Liver (tissue), 9 donors: ENCODE measurements around the gene EDA2R. TPM values are rescaled to one million over a fixed set of nuclear protein-coding genes. Genes with fewer than 3 reads are reported as not detected.

Experiments
- DNase-seq: peaks from one replicate; pipeline ENCODE4 v3.0.0-alpha.2; 2017; ENCODE audit warnings: low spot score
- H3K27ac ChIP-seq, 2 donors: one replicate each; pipeline ENCODE4 v1.7.0; 2013; ENCODE audit warnings: inconsistent platforms in 2 of 2, low read length in 2 of 2, control low read depth in 1 of 2, low read depth in 1 of 2, mild to moderate bottlenecking in 1 of 2
- H3K27me3 ChIP-seq, 4 donors: one replicate each; pipeline versions ENCODE4 v1.6.1 to v1.7.0; 2013; ENCODE audit warnings: low read length in 3 of 4, inconsistent platforms in 1 of 4, mild to moderate bottlenecking in 1 of 4, moderate library complexity in 1 of 4; ENCODE audit not compliant: control insufficient read depth in 4 of 4, insufficient read depth in 4 of 4
- H3K36me3 ChIP-seq, 4 donors: one replicate each; pipeline versions ENCODE4 v1.6.1 to v1.7.0; 2013; ENCODE audit warnings: low read length in 3 of 4, mild to moderate bottlenecking in 3 of 4, low read depth in 1 of 4, moderate library complexity in 1 of 4; ENCODE audit not compliant: control insufficient read depth in 4 of 4, insufficient read depth in 3 of 4
- H3K4me1 ChIP-seq, 4 donors: one replicate each; pipeline versions ENCODE4 v1.6.1 to v1.7.0; 2013; ENCODE audit warnings: low read length in 3 of 4, mild to moderate bottlenecking in 3 of 4, moderate library complexity in 1 of 4; ENCODE audit not compliant: control insufficient read depth in 4 of 4, insufficient read depth in 4 of 4
- H3K4me3 ChIP-seq, 3 donors: one replicate each; pipeline versions ENCODE4 v1.6.1 to v1.7.0; 2013; ENCODE audit warnings: low read length in 3 of 3, control low read depth in 1 of 3, low read depth in 1 of 3, mild to moderate bottlenecking in 1 of 3
- H3K9ac ChIP-seq, 2 donors: one replicate each; pipeline ENCODE4 v1.7.0; 2013; ENCODE audit warnings: low read length in 2 of 2, mild to moderate bottlenecking in 2 of 2, moderate library complexity in 2 of 2, control low read depth in 1 of 2, low read depth in 1 of 2
- H3K9me3 ChIP-seq, 4 donors: one replicate each; pipeline versions ENCODE4 v1.6.1 to v1.7.0; 2013; ENCODE audit warnings: low read length in 3 of 4; ENCODE audit not compliant: control insufficient read depth in 4 of 4
- EGR1 ChIP-seq, 2 donors: IDR thresholded peaks; 2 replicates each; pipeline ENCODE4 v1.6.1; 2016 to 2018; ENCODE audit warnings: antibody characterized with exemption in 2 of 2, low read depth in 2 of 2
- FOXA1 ChIP-seq: IDR thresholded peaks from 2 replicates; pipeline ENCODE4 v1.6.1; 2016; ENCODE audit warnings: antibody characterized with exemption
- GABPA ChIP-seq, 2 donors: IDR thresholded peaks in 1 of 2; conservative IDR thresholded peaks in 1 of 2; 2 replicates each; pipeline ENCODE4 v1.6.1; 2016; ENCODE audit warnings: antibody characterized with exemption in 2 of 2, mild to moderate bottlenecking in 1 of 2, moderate library complexity in 1 of 2
- HNF4A ChIP-seq, 2 donors: conservative IDR thresholded peaks; 2 replicates each; pipeline ENCODE4 v1.6.1; 2016; ENCODE audit warnings: antibody characterized with exemption in 2 of 2, mild to moderate bottlenecking in 2 of 2
- HNF4G ChIP-seq: IDR thresholded peaks from 2 replicates; pipeline ENCODE4 v1.6.1; 2016; ENCODE audit warnings: antibody characterized with exemption
- NR2F2 ChIP-seq: IDR thresholded peaks from 2 replicates; pipeline ENCODE4 v1.6.1; 2016; ENCODE audit warnings: antibody characterized with exemption
- RAD21 ChIP-seq, 2 donors: IDR thresholded peaks; 2 replicates each; pipeline ENCODE4 v1.6.1; 2016; ENCODE audit warnings: antibody characterized with exemption in 2 of 2, mild to moderate bottlenecking in 2 of 2
- RXRA ChIP-seq, 2 donors: IDR thresholded peaks; 2 replicates each; pipeline ENCODE4 v1.6.1; 2017 to 2018; ENCODE audit warnings: antibody characterized with exemption in 2 of 2, mild to moderate bottlenecking in 1 of 2
- SP1 ChIP-seq: IDR thresholded peaks from 2 replicates; pipeline ENCODE4 v1.6.1; 2018; ENCODE audit warnings: antibody characterized with exemption, mild to moderate bottlenecking
- TAF1 ChIP-seq: conservative IDR thresholded peaks from 2 replicates; pipeline ENCODE4 v1.6.1; 2016; ENCODE audit warnings: antibody characterized with exemption, mild to moderate bottlenecking
- YY1 ChIP-seq: IDR thresholded peaks from 2 replicates; pipeline ENCODE4 v1.6.1; 2016; ENCODE audit warnings: antibody characterized with exemption, mild to moderate bottlenecking
- WGBS: extraction: QIAGEN DNeasy Blood & Tissue Kit; methylation state at CpG from one replicate; pipeline ENCODE4 v1.1.7; 2013; 5-methylcytosine and 5-hydroxymethylcytosine counted together
- polyA plus RNA-seq, 2 donors: library from polyadenylated mRNA; stranded (reverse) in 1 of 2; unstranded in 1 of 2; fragments of 200-250 nt in 1 of 2; fragments of >200 nt in 1 of 2; fragmentation: Nextera tagmentation in 1 of 2; extraction: Ambion mirVana in 1 of 2; gene quantifications; one replicate each; pipeline versions ENCODE4 v1.2.1 to v1.2.3, GENCODE V29; 2013 to 2015
- total RNA-seq, 2 donors: library from RNA; depleted of rRNA; stranded (reverse); fragments of >200 nt; gene quantifications; one replicate each; pipeline ENCODE4 v1.2.3, GENCODE V29; 2014
- TF ChIP-seq, protein P1 (sequence below): IDR thresholded peaks from 2 replicates; pipeline ENCODE4 v1.6.1; 2016; ENCODE audit warnings: antibody characterized with exemption
- TF ChIP-seq, protein P2 (sequence below): IDR thresholded peaks from 2 replicates; pipeline ENCODE4 v1.6.1; 2016; ENCODE audit warnings: antibody characterized with exemption
- TF ChIP-seq, protein P3 (sequence below): IDR thresholded peaks from 2 replicates; pipeline ENCODE4 v1.6.1; 2016; ENCODE audit warnings: antibody characterized with exemption
- TF ChIP-seq, protein P4 (sequence below): IDR thresholded peaks from 2 replicates; pipeline ENCODE4 v1.6.1; 2016; ENCODE audit warnings: antibody characterized with exemption, mild to moderate bottlenecking
- TF ChIP-seq, protein P5 (sequence below): fragments of 150-350 bp; IDR thresholded peaks from 2 replicates; pipeline ENCODE4 v1.5.1; 2017; ENCODE audit warnings: improper control_type of control experiment, low read depth, low read length; ENCODE audit not compliant: missing input control
- donor health status: healthy.
- donor health status: healthy.
- donor health status: healthy.
- donor health status: healthy.
- donor health status: healthy.

EDA2R gene
- total and polyA plus RNA-seq, 4 donors, result 0.01 to 0.09 TPM; not detected in 2

DNA sequence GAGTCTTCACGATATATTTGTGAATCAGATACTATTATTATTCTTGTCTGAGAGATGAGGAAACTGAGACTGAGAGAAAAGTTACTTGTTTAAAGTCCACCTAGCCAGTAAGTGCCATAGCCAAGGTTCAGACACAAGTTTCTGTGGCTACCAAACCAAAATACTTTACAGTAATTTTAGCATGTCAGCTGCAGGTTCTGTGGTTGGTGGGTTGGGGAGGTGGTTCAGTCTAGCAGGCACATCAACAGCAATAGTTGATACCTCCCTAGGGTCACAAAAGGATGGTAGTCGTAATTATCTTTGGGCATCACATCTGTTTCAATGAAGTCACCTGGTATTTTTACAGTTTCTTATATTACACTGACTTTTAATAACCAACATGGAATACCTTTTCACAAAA lies 35.6 kb upstream of the EDA2R start:
- Histone ChIP-seq H3K9ac (no peak overlapping the region), H3K9me3 (peaks cover 0 to 8% (median 0%) of the 10 kb centered on the region in 4 donors), H3K27ac (no peak overlapping the region), H3K4me1 (no peaks in the 10 kb centered on the region), H3K4me3 (no peak overlapping the region), H3K27me3 (peaks cover 0 to 2% (median 0%) of the 10 kb centered on the region in 4 donors), H3K36me3 (no peaks in the 10 kb centered on the region)
- WGBS, result 69% methylated on average over 2 of the region's 2 CpGs
- no peak for DNase-seq
- TF ChIP-seq HNF4A (conservative IDR thresholded peaks at IDR 0.05), result no peak
- TF ChIP-seq FOXA1, result no peak
- TF ChIP-seq, protein P1, sequence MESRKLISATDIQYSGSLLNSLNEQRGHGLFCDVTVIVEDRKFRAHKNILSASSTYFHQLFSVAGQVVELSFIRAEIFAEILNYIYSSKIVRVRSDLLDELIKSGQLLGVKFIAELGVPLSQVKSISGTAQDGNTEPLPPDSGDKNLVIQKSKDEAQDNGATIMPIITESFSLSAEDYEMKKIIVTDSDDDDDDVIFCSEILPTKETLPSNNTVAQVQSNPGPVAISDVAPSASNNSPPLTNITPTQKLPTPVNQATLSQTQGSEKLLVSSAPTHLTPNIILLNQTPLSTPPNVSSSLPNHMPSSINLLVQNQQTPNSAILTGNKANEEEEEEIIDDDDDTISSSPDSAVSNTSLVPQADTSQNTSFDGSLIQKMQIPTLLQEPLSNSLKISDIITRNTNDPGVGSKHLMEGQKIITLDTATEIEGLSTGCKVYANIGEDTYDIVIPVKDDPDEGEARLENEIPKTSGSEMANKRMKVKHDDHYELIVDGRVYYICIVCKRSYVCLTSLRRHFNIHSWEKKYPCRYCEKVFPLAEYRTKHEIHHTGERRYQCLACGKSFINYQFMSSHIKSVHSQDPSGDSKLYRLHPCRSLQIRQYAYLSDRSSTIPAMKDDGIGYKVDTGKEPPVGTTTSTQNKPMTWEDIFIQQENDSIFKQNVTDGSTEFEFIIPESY, result no peak
- TF ChIP-seq, protein P2, sequence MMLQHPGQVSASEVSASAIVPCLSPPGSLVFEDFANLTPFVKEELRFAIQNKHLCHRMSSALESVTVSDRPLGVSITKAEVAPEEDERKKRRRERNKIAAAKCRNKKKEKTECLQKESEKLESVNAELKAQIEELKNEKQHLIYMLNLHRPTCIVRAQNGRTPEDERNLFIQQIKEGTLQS, result no peak
- no peak for TF ChIP-seq RXRA (IDR thresholded peaks at IDR 0.05)
- no peak for TF ChIP-seq SP1
- TF ChIP-seq YY1, result no peak
- TF ChIP-seq HNF4G, result no peak
- no peak for TF ChIP-seq EGR1 (IDR thresholded peaks at IDR 0.05; ENCODE audit: low read depth in 2 of 2)
- TF ChIP-seq, protein P3, sequence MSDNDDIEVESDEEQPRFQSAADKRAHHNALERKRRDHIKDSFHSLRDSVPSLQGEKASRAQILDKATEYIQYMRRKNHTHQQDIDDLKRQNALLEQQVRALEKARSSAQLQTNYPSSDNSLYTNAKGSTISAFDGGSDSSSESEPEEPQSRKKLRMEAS, result no peak

DNA sequence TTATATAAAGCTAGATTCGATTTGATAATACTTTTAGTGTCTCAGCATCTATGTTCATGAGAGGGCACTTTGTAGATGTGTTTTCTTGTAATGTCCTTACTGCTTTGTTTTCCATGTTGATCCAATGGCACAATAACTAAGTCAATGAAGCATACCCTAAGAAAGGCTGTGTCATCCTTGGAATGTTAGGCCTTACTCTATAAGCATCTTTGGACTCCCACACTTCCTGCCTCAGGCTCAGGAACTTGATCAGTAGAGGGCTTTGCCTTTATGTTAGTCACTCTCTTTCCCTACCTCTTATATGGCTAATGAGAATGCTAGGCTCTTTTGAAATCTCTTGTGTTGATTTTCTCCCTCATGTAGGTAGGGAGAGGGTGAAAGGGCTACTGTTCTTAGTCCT lies 33.2 kb upstream of the EDA2R start:
- DNase-seq, result no peak
- TF ChIP-seq, protein P1, result no peak
- TF ChIP-seq FOXA1 (no peak), SP1 (no peak), NR2F2 (no peak), EGR1 (IDR thresholded peaks at IDR 0.05; ENCODE audit: low read depth in 2 of 2) (no peak), GABPA (IDR thresholded peaks at IDR 0.05 in 1 of 2, conservative IDR thresholded peaks at IDR 0.05 in 1 of 2) (no peak), RAD21 (IDR thresholded peaks at IDR 0.05) (no peak), HNF4G (no peak), TAF1 (no peak), HNF4A (conservative IDR thresholded peaks at IDR 0.05) (no peak), YY1 (no peak)
- TF ChIP-seq, protein P4, sequence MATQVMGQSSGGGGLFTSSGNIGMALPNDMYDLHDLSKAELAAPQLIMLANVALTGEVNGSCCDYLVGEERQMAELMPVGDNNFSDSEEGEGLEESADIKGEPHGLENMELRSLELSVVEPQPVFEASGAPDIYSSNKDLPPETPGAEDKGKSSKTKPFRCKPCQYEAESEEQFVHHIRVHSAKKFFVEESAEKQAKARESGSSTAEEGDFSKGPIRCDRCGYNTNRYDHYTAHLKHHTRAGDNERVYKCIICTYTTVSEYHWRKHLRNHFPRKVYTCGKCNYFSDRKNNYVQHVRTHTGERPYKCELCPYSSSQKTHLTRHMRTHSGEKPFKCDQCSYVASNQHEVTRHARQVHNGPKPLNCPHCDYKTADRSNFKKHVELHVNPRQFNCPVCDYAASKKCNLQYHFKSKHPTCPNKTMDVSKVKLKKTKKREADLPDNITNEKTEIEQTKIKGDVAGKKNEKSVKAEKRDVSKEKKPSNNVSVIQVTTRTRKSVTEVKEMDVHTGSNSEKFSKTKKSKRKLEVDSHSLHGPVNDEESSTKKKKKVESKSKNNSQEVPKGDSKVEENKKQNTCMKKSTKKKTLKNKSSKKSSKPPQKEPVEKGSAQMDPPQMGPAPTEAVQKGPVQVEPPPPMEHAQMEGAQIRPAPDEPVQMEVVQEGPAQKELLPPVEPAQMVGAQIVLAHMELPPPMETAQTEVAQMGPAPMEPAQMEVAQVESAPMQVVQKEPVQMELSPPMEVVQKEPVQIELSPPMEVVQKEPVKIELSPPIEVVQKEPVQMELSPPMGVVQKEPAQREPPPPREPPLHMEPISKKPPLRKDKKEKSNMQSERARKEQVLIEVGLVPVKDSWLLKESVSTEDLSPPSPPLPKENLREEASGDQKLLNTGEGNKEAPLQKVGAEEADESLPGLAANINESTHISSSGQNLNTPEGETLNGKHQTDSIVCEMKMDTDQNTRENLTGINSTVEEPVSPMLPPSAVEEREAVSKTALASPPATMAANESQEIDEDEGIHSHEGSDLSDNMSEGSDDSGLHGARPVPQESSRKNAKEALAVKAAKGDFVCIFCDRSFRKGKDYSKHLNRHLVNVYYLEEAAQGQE, result no peak
- TF ChIP-seq, protein P3, result no peak
- TF ChIP-seq, protein P2, result no peak
- TF ChIP-seq, protein P5, sequence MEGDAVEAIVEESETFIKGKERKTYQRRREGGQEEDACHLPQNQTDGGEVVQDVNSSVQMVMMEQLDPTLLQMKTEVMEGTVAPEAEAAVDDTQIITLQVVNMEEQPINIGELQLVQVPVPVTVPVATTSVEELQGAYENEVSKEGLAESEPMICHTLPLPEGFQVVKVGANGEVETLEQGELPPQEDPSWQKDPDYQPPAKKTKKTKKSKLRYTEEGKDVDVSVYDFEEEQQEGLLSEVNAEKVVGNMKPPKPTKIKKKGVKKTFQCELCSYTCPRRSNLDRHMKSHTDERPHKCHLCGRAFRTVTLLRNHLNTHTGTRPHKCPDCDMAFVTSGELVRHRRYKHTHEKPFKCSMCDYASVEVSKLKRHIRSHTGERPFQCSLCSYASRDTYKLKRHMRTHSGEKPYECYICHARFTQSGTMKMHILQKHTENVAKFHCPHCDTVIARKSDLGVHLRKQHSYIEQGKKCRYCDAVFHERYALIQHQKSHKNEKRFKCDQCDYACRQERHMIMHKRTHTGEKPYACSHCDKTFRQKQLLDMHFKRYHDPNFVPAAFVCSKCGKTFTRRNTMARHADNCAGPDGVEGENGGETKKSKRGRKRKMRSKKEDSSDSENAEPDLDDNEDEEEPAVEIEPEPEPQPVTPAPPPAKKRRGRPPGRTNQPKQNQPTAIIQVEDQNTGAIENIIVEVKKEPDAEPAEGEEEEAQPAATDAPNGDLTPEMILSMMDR, result no peak
- Histone ChIP-seq H3K9ac (no peak overlapping the region), H3K4me3 (no peak overlapping the region), H3K27me3 (peaks cover 0 to 2% (median 0%) of the 10 kb centered on the region in 4 donors), H3K27ac (no peak overlapping the region), H3K36me3 (no peaks in the 10 kb centered on the region), H3K9me3 (peaks cover 0 to 8% (median 0%) of the 10 kb centered on the region in 4 donors), H3K4me1 (no peaks in the 10 kb centered on the region)
- 72% methylated on average over 1 of the region's 1 CpG for WGBS
